GM19468 (cell line): ENCODE data around the gene INPP5A.

Experiments used
- ATAC-seq: cut with Tn5 transposase; IDR thresholded peaks from one replicate; pipeline ENCODE4 v1.9.1; 2021; ENCODE audit warnings: mild to moderate bottlenecking, moderate library complexity, moderate number of reproducible peaks; ENCODE audit not compliant: unreplicated experiment; ENCODE audit errors: extremely low read depth

The INPP5A gene

GRCh38 chr10:132708936-132709335 lies 171.3 kb downstream of the INPP5A start:
- no peak for ATAC-seq

DNA sequence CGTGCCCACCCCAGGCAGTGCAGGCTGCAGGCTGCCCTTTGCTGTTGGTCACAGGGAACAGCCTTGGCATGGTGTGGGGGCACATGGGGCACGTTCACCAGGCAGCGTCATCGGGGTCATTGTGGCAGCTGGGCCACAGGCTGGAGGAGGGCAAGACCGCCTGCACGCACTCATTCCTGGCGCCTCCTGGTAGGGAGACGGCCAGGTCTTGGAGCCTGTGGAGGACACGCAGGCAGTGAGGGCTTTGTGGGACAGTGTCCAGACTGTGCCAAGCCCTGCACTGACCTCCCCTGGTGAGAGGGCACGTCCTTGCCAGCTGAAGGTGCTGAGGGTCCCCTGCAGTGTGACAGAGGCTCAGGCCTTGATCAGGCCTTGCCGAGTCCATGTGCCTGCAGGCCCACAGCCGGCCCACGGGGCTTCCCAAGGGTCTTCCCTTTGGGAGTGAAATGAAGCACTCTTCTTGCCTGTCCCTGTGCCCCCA lies 171.9 kb downstream of the INPP5A start:
- ATAC-seq: no peak

- no peak for ATAC-seq
Observed at GRCh38 chr10:132710036-132710686, 172.6 kb downstream of the INPP5A start.

DNA sequence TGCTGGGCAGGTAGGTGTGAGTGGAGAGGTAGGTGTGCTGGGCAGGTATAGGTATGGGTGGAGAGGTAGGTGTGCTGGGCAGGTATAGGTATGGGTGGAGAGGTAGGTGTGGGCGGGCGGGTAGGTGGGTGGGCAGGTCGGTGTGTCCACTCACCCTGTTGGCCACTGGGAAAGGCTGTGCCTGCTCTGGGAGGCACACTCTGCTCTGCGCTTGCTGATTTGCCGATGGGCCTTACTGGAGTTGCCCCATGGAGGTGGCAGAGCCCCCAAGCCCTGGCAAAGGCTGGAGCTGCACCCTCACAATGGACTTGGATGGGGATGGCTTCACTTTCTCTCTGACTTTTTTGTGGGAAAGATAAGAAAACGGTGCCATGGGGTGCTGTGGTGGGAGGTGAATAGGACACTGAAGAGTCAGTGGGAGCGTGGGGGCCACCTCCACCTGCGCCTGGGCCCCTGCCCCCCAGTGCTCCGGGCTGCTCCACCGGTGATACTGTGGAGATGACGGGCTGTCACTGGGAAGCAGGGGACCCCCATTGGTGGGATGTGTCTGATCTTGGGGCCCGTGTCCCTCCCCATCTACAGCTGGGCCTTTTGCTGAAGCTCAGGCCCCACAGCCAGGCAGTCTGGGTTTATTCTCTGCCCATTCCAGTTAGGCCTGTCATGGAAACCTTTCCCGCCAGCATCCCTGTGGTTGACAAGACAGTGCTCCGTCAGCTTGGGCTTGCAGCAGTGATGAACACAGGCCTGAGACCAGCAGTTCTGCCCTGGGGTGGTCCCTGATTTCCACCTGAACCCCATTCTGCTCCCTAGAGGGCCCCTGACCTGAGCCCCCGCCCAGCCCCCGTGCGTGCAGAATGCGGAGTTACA lies 173.4 kb downstream of the INPP5A start:
- ATAC-seq: no peak

GRCh38 chr10:132711613-132712121 lies 174.1 kb downstream of the INPP5A start:
- no peak for ATAC-seq

DNA sequence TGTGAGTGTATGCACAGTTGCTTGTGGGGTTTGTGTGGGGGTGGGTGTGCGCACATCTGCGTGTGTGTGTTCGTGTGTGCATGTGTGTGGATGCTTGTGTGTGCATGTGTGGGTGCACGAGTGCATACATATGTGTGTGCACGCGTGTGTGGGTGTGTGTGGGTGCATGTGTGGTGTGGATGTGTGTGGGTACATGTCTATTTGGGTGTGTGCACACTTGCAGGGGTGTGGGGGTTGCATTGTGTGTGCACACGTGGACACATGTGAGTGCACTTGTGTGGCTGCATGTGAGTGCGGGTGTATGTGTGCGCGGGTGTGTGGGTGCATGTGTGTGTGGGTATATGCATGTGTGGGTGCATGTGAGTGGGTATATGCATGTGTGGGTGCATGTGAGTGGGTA lies 174.7 kb downstream of the INPP5A start:
- no peak for ATAC-seq

- no peak for ATAC-seq
Observed at GRCh38 chr10:132712743-132713142, 175.2 kb downstream of the INPP5A start.

DNA sequence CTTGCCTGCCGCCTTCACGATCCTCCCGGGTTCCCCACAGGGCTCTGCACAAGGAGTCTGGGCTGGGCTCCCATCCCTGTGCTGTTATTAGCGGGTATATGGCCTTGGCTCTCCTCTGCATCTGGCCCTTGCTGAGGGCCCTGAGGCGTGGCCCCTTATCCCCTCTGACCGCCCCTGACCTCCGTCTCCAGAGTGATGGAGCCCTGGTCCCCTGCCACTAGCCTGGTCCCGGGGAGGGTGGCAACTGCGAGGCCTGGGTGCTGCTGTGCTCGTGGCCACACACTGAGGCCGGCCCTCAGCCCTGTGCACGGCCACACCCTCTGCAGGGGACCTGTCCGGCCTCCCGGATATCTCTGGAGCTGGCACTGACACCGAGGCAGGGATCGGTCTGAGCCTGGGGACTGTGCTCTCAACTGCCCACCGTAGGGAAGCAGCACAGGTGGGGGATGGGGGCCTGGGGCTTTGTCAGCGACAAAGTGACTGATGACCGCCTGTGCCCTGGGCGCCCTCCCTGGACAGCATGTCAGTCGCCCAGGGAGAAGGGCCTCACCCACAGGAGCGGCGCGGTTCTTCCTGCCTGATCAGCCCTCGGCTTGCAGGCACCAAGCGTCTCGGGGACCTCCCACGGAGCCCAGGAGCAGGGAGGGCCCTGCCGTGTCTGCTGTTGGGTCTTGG lies 176.0 kb downstream of the INPP5A start:
- ATAC-seq: no peak

- no peak for ATAC-seq
Observed at GRCh38 chr10:132714096-132714985, 176.8 kb downstream of the INPP5A start.

- no peak for ATAC-seq
Observed at GRCh38 chr10:132714986-132715775, 177.6 kb downstream of the INPP5A start.

GRCh38 chr10:132715776-132716680 lies 178.4 kb downstream of the INPP5A start:
- no peak for ATAC-seq

GRCh38 chr10:132716691-132717490 lies 179.3 kb downstream of the INPP5A start:
- no peak for ATAC-seq

GRCh38 chr10:132721725-132722124 lies 184.1 kb downstream of the INPP5A start:
- ATAC-seq: no peak

DNA sequence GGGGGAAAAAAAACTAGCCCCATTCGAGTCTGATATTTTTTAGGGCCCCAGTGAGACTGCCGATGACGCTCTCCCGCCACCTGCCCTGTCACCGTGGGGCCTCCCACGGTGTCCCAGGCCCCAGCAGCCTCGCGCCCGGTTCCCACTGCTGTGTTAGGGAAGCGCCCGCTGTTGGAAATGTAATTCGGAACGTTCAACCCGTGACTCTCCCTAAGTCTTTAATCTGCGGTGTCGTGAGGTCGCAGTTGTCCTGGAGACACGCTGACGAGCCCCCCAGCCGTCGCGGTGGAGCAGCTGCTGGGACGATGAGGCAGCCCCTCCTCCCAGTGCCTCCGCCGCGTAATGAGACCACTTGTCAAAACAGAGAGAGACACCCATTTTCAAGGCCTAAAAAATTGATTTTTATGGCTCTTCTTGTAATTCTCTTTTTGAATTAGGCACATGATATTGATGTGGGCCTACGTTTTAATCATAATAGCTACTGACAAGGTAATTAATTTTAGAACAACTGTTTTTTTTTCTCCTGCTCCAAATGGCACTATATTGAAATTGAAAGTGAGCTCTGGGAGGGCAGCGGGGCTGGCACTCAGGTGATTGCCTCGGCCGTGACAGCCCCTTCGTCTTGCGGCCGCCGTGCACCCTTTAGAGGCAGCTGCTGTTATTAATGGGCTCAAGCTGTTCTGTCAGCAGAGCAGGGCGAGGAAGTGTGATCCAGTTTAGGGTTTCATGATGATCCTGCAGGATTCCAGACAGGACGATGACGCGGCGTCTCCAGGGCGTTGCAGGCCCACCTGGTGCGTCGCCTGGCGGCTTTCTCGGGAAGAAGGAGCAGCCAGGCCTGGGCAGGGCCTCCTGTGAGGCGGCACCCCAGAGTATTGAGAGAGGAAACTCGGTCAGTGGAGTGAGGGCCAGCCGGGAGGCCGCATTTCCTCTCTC lies 185.1 kb downstream of the INPP5A start:
- ATAC-seq: no peak

DNA sequence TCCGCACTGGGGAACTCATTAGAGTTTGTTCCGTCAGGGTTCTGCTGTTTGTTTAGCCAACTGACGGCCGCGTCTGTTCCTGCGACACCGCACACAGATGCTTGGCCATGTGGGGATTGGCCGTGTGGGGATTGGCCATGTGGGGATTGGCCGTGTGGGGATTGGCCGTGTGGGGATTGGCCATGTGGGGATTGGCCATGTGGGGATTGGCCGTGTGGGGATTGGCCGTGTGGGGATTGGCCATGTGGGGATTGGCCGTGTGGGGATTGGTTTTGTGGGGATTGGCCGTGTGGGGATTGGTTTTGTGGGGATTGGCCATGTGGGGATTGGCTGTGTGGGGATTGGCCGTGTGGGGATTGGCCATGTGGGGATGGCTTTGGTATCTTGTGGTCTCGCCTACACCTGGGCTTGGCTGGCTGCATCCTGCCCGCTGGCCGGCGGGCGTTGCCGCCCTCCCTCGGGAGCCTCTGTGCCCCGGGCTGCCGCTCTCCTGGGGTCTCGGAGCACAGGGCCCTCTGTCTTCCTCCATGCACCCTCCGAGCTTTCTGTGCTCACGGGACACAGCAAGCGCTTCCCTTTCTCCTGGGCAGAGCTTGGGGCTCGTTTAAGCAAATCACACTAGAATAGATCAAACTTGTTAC lies 185.9 kb downstream of the INPP5A start:
- ATAC-seq: no peak

GRCh38 chr10:132724446-132724845 lies 186.9 kb downstream of the INPP5A start:
- ATAC-seq: no peak
